BJ (cell line): ENCODE results near the gene PKP3. TPM values are rescaled to one million over a fixed set of nuclear protein-coding genes. Genes with fewer than 3 reads are reported as not detected.
"Not testable (repeated sequence)": the region's sequence is repeated elsewhere in the genome, so short reads cannot be mapped to it uniquely, and the experiment has no call there.

Experiments used
- CTCF ChIA-PET: fragments of 350-600 bp; formaldehyde crosslinking; extraction: SDS; loops from one replicate; lab custom pipeline; 2021; ENCODE audit warnings: antibody characterized with exemption, inconsistent platforms; lab: Yijun Ruan, JAX
- POLR2A ChIA-PET: fragments of 300-600 bp; sonication (Branson Sonifier 250); formaldehyde crosslinking; extraction: SDS; loops from one replicate; lab custom pipeline; 2021; ENCODE audit warnings: antibody characterized with exemption; lab: Charles Lee
- DNase-seq: peaks from one replicate; pipeline ENCODE4 v3.0.0-alpha.2; 2011; ENCODE audit warnings: low read depth
- H3K27me3 ChIP-seq: 2 replicates; pipeline ENCODE4 v1.6.0; 2011; ENCODE audit warnings: low read length; ENCODE audit not compliant: control insufficient read depth, insufficient read depth
- H3K36me3 ChIP-seq: 2 replicates; pipeline ENCODE4 v1.5.1; 2011; ENCODE audit warnings: low read length; ENCODE audit not compliant: control insufficient read depth, insufficient read depth
- H3K4me3 ChIP-seq: 2 replicates; pipeline ENCODE4 v1.5.1; 2011; ENCODE audit warnings: low read depth, mild to moderate bottlenecking, control low read depth, low read length
- polyA plus RNA-seq: library from polyadenylated mRNA; depleted of rRNA; stranded (reverse); fragments of >200 nt; gene quantifications from 2 replicates; pipeline ENCODE4 v1.2.3, GENCODE V29; 2011
- TF ChIP-seq, protein P1 (sequence below): IDR thresholded peaks from 2 replicates; pipeline ENCODE4 v1.5.1; 2011; ENCODE audit warnings: low read depth, mild to moderate bottlenecking, control low read depth, inconsistent platforms, low read length, moderate library complexity; ENCODE audit not compliant: insufficient read depth

PKP3 gene
- polyA plus RNA-seq, 1 experiment, result 0.86 TPM

DNA sequence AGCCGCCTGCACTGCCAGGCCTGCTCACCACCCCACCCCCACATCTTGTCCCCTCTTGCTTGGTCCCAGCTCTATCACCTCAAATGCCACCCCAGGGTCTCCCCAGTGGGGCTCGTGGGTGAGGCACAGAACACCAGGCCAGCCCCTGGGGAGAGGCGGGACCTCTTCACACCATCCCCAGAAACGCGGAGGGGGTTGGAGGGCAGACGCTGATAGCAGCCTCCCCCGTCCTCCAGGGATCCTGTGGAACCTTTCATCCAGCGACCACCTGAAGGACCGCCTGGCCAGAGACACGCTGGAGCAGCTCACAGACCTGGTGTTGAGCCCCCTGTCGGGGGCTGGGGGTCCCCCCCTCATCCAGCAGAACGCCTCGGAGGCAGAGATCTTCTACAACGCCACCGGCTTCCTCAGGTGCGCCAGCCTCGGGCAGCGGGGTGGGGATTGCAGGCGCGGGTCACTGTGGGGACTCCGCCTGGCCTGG lies 5.8 kb downstream of the PKP3 start:
- H3K27me3 ChIP-seq, result no peaks in the 10 kb centered on the region
- H3K36me3 ChIP-seq, result no peaks in the 10 kb centered on the region
- POLR2A ChIA-PET, result no interaction called here
- CTCF ChIA-PET, result no interaction called here
- no peak for DNase-seq
- H3K4me3 ChIP-seq, result no peak overlapping the region
- TF ChIP-seq, protein P1, sequence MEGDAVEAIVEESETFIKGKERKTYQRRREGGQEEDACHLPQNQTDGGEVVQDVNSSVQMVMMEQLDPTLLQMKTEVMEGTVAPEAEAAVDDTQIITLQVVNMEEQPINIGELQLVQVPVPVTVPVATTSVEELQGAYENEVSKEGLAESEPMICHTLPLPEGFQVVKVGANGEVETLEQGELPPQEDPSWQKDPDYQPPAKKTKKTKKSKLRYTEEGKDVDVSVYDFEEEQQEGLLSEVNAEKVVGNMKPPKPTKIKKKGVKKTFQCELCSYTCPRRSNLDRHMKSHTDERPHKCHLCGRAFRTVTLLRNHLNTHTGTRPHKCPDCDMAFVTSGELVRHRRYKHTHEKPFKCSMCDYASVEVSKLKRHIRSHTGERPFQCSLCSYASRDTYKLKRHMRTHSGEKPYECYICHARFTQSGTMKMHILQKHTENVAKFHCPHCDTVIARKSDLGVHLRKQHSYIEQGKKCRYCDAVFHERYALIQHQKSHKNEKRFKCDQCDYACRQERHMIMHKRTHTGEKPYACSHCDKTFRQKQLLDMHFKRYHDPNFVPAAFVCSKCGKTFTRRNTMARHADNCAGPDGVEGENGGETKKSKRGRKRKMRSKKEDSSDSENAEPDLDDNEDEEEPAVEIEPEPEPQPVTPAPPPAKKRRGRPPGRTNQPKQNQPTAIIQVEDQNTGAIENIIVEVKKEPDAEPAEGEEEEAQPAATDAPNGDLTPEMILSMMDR, result no peak

- ChIA-PET CTCF (no interaction called here), POLR2A (no interaction called here)
- no peak for DNase-seq
- Histone ChIP-seq H3K27me3 (no peaks in the 10 kb centered on the region), H3K4me3 (no peak overlapping the region), H3K36me3 (no peaks in the 10 kb centered on the region)
- TF ChIP-seq, protein P1, result no peak
Measured at GRCh38 chr11:400241-400689, 6.3 kb downstream of the PKP3 start.

- DNase-seq, H3K4me3 ChIP-seq, POLR2A ChIA-PET, H3K36me3 ChIP-seq, CTCF ChIA-PET, H3K27me3 ChIP-seq: not testable (repeated sequence)
Measured at GRCh38 chr11:401196-401595, 7.2 kb downstream of the PKP3 start.

- Histone ChIP-seq H3K36me3 (no peaks in the 10 kb centered on the region), H3K4me3 (no peak overlapping the region), H3K27me3 (no peaks in the 10 kb centered on the region)
- TF ChIP-seq, protein P1, result no peak
- ChIA-PET POLR2A (no interaction called here), CTCF (interaction anchor here (1.1 kb wide), 1 partner anchor 98 kb away, joined by 3 read pairs; no protein-coding TSS in a partner anchor)
- DNase-seq, result no peak
Measured at GRCh38 chr11:403021-403760, 9.2 kb downstream of the PKP3 start.

DNA sequence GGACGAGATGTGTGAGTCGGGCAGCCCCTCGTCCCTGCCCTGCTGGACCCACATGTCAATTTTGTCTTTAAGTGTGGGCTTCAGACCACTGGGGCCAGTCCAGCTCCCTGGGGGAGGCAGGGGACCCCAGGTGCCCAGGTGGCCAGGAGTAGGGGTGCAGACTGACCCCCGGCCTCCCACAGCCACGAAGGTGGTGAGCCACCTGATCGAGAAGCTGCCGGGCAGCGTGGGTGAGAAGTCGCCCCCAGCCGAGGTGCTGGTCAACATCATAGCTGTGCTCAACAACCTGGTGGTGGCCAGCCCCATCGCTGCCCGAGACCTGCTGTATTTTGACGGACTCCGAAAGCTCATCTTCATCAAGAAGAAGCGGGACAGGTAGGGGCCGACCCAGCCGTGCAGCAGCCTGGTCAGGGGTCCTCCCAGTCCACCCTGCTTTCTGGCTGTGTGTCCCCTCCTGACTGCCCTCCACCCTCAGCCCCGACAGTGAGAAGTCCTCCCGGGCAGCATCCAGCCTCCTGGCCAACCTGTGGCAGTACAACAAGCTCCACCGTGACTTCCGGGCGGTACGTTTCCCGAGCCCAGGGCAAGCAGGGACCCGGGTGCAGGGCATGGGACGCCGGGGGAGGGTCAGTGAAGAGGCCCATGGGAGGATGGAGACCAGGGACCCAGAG lies 9.9 kb downstream of the PKP3 start:
- TF ChIP-seq, protein P1, result no peak
- H3K36me3 ChIP-seq, result no peaks in the 10 kb centered on the region
- POLR2A ChIA-PET, result no interaction called here
- no peak for DNase-seq
- CTCF ChIA-PET, result interaction anchor here (1.1 kb wide), 1 partner anchor 99 kb away, joined by 3 read pairs; no protein-coding TSS in a partner anchor
- H3K27me3 ChIP-seq, result no peaks in the 10 kb centered on the region
- H3K4me3 ChIP-seq, result no peak overlapping the region
